ENCODE results near the gene WDPCP. TPM values are rescaled to one million over a fixed set of nuclear protein-coding genes. Genes with fewer than 3 reads are reported as not detected.
"Not testable (repeated sequence)": the region's sequence is repeated elsewhere in the genome, so short reads cannot be mapped to it uniquely, and the experiment has no call there.

WDPCP gene
- total RNA-seq, 1 donor from 2014 or later, result 13.3 TPM

GRCh38 chr2:63081404-63081803 lies 506.9 kb downstream of the WDPCP start:
- H3K36me3 ChIP-seq, result no peaks in the 10 kb centered on the region
- H3K4me3 ChIP-seq, result no peak overlapping the region
- DNase-seq (ENCODE audit: extremely low spot score in 2 of 2), result no peak
- no peaks in the 10 kb centered on the region for H3K4me1 ChIP-seq
- intact Hi-C loops (cut with DNase I), result no loop called here
- TF ChIP-seq POLR2AphosphoS5 (IDR thresholded peaks at IDR 0.05; ENCODE audit: insufficient read depth in 1 of 2, low read depth in 1 of 2), result no peak
- no peaks in the 10 kb centered on the region for H3K27me3 ChIP-seq
- H3K9me3 ChIP-seq, result no peaks in the 10 kb centered on the region
- H3K27ac ChIP-seq, result no peak overlapping the region

GRCh38 chr2:63078852-63079606 lies 509.2 kb downstream of the WDPCP start:
- Histone ChIP-seq H3K9me3 (no peaks in the 10 kb centered on the region), H3K27me3 (no peaks in the 10 kb centered on the region), H3K27ac (no peak overlapping the region), H3K4me3 (no peak overlapping the region), H3K36me3 (no peaks in the 10 kb centered on the region), H3K4me1 (no peaks in the 10 kb centered on the region)
- TF ChIP-seq POLR2A (IDR thresholded peaks at IDR 0.05) (no peak), POLR2AphosphoS5 (IDR thresholded peaks at IDR 0.05; ENCODE audit: insufficient read depth in 1 of 2, low read depth in 1 of 2) (no peak), CTCF (IDR thresholded peaks at IDR 0.05) (no peak)
- intact Hi-C loops (cut with DNase I), result no loop called here
- no peak for DNase-seq (ENCODE audit: extremely low spot score in 2 of 2)

GRCh38 chr2:63074399-63074798 lies 513.9 kb downstream of the WDPCP start:
- intact Hi-C loops (cut with DNase I); DNase-seq (ENCODE audit: extremely low spot score in 2 of 2); H3K4me1 ChIP-seq; H3K36me3 ChIP-seq; H3K9me3 ChIP-seq; H3K4me3 ChIP-seq; H3K27me3 ChIP-seq; H3K27ac ChIP-seq: not testable (repeated sequence)

- DNase-seq (ENCODE audit: extremely low spot score in 2 of 2), result no peak
- H3K27ac ChIP-seq, result no peak overlapping the region
- H3K4me1 ChIP-seq, result no peaks in the 10 kb centered on the region
- H3K27me3 ChIP-seq, result no peaks in the 10 kb centered on the region
- H3K9me3 ChIP-seq, result no peaks in the 10 kb centered on the region
- no peaks in the 10 kb centered on the region for H3K36me3 ChIP-seq
- no peak for TF ChIP-seq CTCF (IDR thresholded peaks at IDR 0.05)
- TF ChIP-seq POLR2A (IDR thresholded peaks at IDR 0.05), result no peak
- no peak for TF ChIP-seq POLR2AphosphoS5 (IDR thresholded peaks at IDR 0.05; ENCODE audit: insufficient read depth in 1 of 2, low read depth in 1 of 2)
- intact Hi-C loops (cut with DNase I), result no loop called here
- H3K4me3 ChIP-seq, result no peak overlapping the region
These were observed 514.3 kb downstream of the WDPCP start for GRCh38 chr2:63073994-63074393.

GRCh38 chr2:63071664-63072063 lies 516.6 kb downstream of the WDPCP start:
- no peak overlapping the region for H3K4me3 ChIP-seq
- DNase-seq (ENCODE audit: extremely low spot score in 2 of 2), result no peak
- intact Hi-C loops (cut with DNase I), result no loop called here
- H3K9me3 ChIP-seq, result no peaks in the 10 kb centered on the region
- no peaks in the 10 kb centered on the region for H3K36me3 ChIP-seq
- no peaks in the 10 kb centered on the region for H3K27me3 ChIP-seq
- TF ChIP-seq CTCF (IDR thresholded peaks at IDR 0.05), result no peak
- H3K27ac ChIP-seq, result no peak overlapping the region
- no peaks in the 10 kb centered on the region for H3K4me1 ChIP-seq

Small RNA genes within 50 kb of the gene (small RNA-seq; reads per million reads assigned to genes)
- not detected for gene RF00017

Other genes with a start within 250 kb of the WDPCP start
- gene MDH1, start 486 bp upstream of the WDPCP start, total RNA-seq, result 124 TPM

All from vagina (tissue), 2 donors.